H1 (cell line): ENCODE results near the gene CHN2. TPM values are rescaled to one million over a fixed set of nuclear protein-coding genes. Genes with fewer than 3 reads are reported as not detected.

Source experiments
- CTCF ChIA-PET: fragments of 300-600 bp; sonication (Branson Sonifier 250); formaldehyde crosslinking; loops from one replicate; lab custom pipeline; 2021; ENCODE audit not compliant: partially characterized antibody; lab: Charles Lee
- POLR2A ChIA-PET: fragments of 300-600 bp; sonication (Branson Sonifier 250); formaldehyde crosslinking; loops from one replicate; lab custom pipeline; 2021; ENCODE audit warnings: inconsistent platforms; ENCODE audit not compliant: partially characterized antibody; lab: Charles Lee
- DNase-seq, 2 experiments: peaks; one replicate each; pipeline versions ENCODE4 v3.0.0 to v3.0.0-alpha.2; 2010 to 2022; ENCODE audit warnings: low spot score in 2 of 2, low read depth in 1 of 2, mixed read lengths in 1 of 2
- FAIRE-seq: peaks from 2 replicates; lab custom pipeline; 2011; peaks lifted over from hg19 to GRCh38; lab: Jason Lieb, UNC
- H2AFZ ChIP-seq: 2 replicates; pipeline ENCODE4 v1.8.1; 2012; ENCODE audit warnings: low read length, inconsistent platforms
- H2AK5ac ChIP-seq: 2 replicates; pipeline ENCODE4 v1.6.1; 2013; ENCODE audit warnings: low read depth, low read length
- H2BK120ac ChIP-seq: replicated peaks from 2 replicates; pipeline ENCODE3; 2013; ENCODE audit warnings: low read depth, low read length, inconsistent platforms
- H2BK12ac ChIP-seq: 2 replicates; pipeline ENCODE4 v1.6.1; 2013; ENCODE audit warnings: low read depth, low read length
- H2BK15ac ChIP-seq: 2 replicates; pipeline ENCODE4 v1.6.1; 2013; ENCODE audit warnings: low read length
- H2BK20ac ChIP-seq: 2 replicates; pipeline ENCODE4 v1.6.1; 2013; ENCODE audit warnings: low read length
- H2BK5ac ChIP-seq: 2 replicates; pipeline ENCODE4 v1.6.1; 2013; ENCODE audit warnings: low read depth, low read length
- H3K14ac ChIP-seq: 2 replicates; pipeline ENCODE4 v1.6.1; 2013; ENCODE audit warnings: inconsistent platforms; ENCODE audit not compliant: insufficient read length
- H3K18ac ChIP-seq: 2 replicates; pipeline ENCODE4 v1.6.1; 2013; ENCODE audit warnings: low read length; ENCODE audit errors: extremely low read depth
- H3K23ac ChIP-seq: 2 replicates; pipeline ENCODE4 v1.6.1; 2013; ENCODE audit warnings: inconsistent platforms; ENCODE audit not compliant: insufficient read length
- H3K23me2 ChIP-seq: 2 replicates; pipeline ENCODE4 v1.6.1; 2013; ENCODE audit warnings: low read depth, low read length
- H3K27ac ChIP-seq: 2 replicates; pipeline ENCODE4 v1.6.1; 2011; ENCODE audit warnings: low read depth, low read length, inconsistent platforms
- H3K27me3 ChIP-seq, 4 experiments: replicated peaks in 1 of 4; 1 replicate in 1 of 4; 2 replicates in 3 of 4; pipeline versions ENCODE4 v1.6.1 to v1.8.1; 2011 to 2013; ENCODE audit warnings: low read length in 3 of 4, mild to moderate bottlenecking in 3 of 4, inconsistent platforms in 2 of 4, mixed read lengths in 2 of 4, moderate library complexity in 1 of 4; ENCODE audit not compliant: control insufficient read depth in 3 of 4, insufficient read depth in 3 of 4; ENCODE audit errors: extremely low read depth in 1 of 4
- H3K36me3 ChIP-seq, 4 experiments: 2 replicates each; pipeline versions ENCODE4 v1.6.1 to v1.8.1; 2011 to 2013; ENCODE audit warnings: mild to moderate bottlenecking in 4 of 4, low read length in 3 of 4, moderate library complexity in 2 of 4, control low read depth in 1 of 4, inconsistent platforms in 1 of 4; ENCODE audit not compliant: insufficient read depth in 4 of 4, control insufficient read depth in 2 of 4
- H3K4ac ChIP-seq: replicated peaks from 2 replicates; pipeline ENCODE3; 2013; ENCODE audit warnings: low read length, low read depth, mixed read lengths, inconsistent platforms; ENCODE audit not compliant: insufficient read length
- H3K4me1 ChIP-seq, 4 experiments: replicated peaks in 1 of 4; 1 replicate in 1 of 4; 2 replicates in 3 of 4; pipeline versions ENCODE4 v1.6.1 to v1.8.1; 2011 to 2013; ENCODE audit warnings: low read length in 3 of 4, inconsistent platforms in 2 of 4, mixed read lengths in 1 of 4; ENCODE audit not compliant: insufficient read depth in 4 of 4, control insufficient read depth in 3 of 4
- H3K4me2 ChIP-seq, 2 experiments: 2 replicates each; pipeline versions ENCODE4 v1.6.1 to v1.8.1; 2011 to 2013; ENCODE audit warnings: low read depth in 2 of 2, low read length in 2 of 2, control low read depth in 1 of 2, inconsistent platforms in 1 of 2, mild to moderate bottlenecking in 1 of 2; ENCODE audit not compliant: insufficient read depth in 1 of 2
- H3K4me3 ChIP-seq, 4 experiments: fragments of 200-600, 300-600 bp in 1 of 4; sonication (generic), shearing (Covaris generic), sonication (Bioruptor Twin) in 1 of 4; 2 replicates each; pipeline versions ENCODE4 v1.5.1 to v1.8.1; 2011 to 2016; ENCODE audit warnings: low read length in 4 of 4, low read depth in 3 of 4, control low read depth in 2 of 4, inconsistent platforms in 2 of 4, mild to moderate bottlenecking in 2 of 4, mixed read lengths in 1 of 4, moderate library complexity in 1 of 4; ENCODE audit not compliant: insufficient read depth in 2 of 4; ENCODE audit errors: extremely low read depth in 1 of 4
- H3K56ac ChIP-seq: replicated peaks from 2 replicates; pipeline ENCODE3; 2013; ENCODE audit warnings: low read depth, mild to moderate bottlenecking, mixed read lengths, low read length, inconsistent platforms; ENCODE audit not compliant: insufficient read length
- H3K79me1 ChIP-seq: 2 replicates; pipeline ENCODE4 v1.6.1; 2013; ENCODE audit warnings: low read depth, low read length, control low read depth
- H3K79me2 ChIP-seq, 2 experiments: 2 replicates each; pipeline versions ENCODE4 v1.6.1 to v1.8.1; 2012 to 2013; ENCODE audit warnings: low read length in 2 of 2, mild to moderate bottlenecking in 2 of 2, inconsistent platforms in 1 of 2; ENCODE audit not compliant: insufficient read depth in 2 of 2, control insufficient read depth in 1 of 2
- H3K9ac ChIP-seq, 4 experiments: replicated peaks in 1 of 4; 1 replicate in 1 of 4; 2 replicates in 3 of 4; pipeline versions ENCODE4 v1.6.1 to v1.8.1; 2011 to 2013; ENCODE audit warnings: low read depth in 3 of 4, low read length in 3 of 4, control low read depth in 2 of 4, mild to moderate bottlenecking in 2 of 4, moderate library complexity in 2 of 4, inconsistent platforms in 1 of 4; ENCODE audit errors: extremely low read depth in 1 of 4
- H3K9me3 ChIP-seq, 2 experiments: 2 replicates each; pipeline versions ENCODE4 v1.6.1 to v1.8.1; 2012 to 2013; ENCODE audit warnings: mild to moderate bottlenecking in 2 of 2, moderate library complexity in 2 of 2, control low read depth in 1 of 2, inconsistent platforms in 1 of 2, low read depth in 1 of 2, low read length in 1 of 2, mixed read lengths in 1 of 2; ENCODE audit not compliant: insufficient read depth in 2 of 2
- H4K20me1 ChIP-seq, 2 experiments: replicated peaks in 1 of 2; 2 replicates each; pipeline versions ENCODE3 to v1.8.1; 2011 to 2013; ENCODE audit warnings: inconsistent platforms in 2 of 2, low read length in 2 of 2, mild to moderate bottlenecking in 1 of 2; ENCODE audit not compliant: insufficient read depth in 2 of 2, control insufficient read depth in 1 of 2
- H4K5ac ChIP-seq: 2 replicates; pipeline ENCODE4 v1.6.1; 2013; ENCODE audit warnings: low read length, low read depth, mixed read lengths, inconsistent platforms; ENCODE audit not compliant: insufficient read length
- H4K8ac ChIP-seq: 2 replicates; pipeline ENCODE4 v1.8.0; 2013; ENCODE audit warnings: mild to moderate bottlenecking, moderate library complexity, low read length, inconsistent platforms; ENCODE audit not compliant: insufficient read depth; ENCODE audit errors: extremely low read depth
- H4K91ac ChIP-seq: replicated peaks from 2 replicates; pipeline ENCODE3; 2013; ENCODE audit warnings: low read length, mixed read lengths, inconsistent platforms; ENCODE audit not compliant: insufficient read length
- MAFK ChIP-seq: IDR thresholded peaks from 2 replicates; pipeline ENCODE4 v1.6.1; 2012; ENCODE audit warnings: low read depth, mild to moderate bottlenecking, improper control_type of control experiment, low read length
- SAP30 ChIP-seq: fragments of 300-600 bp; sonication (generic); IDR thresholded peaks from 2 replicates; pipeline ENCODE4 v1.7.1; 2012; ENCODE audit warnings: low read length, moderate library complexity, mild to moderate bottlenecking, inconsistent platforms; ENCODE audit not compliant: insufficient read depth, insufficient replicate concordance
- WGBS, 2 experiments: shearing (Covaris generic) in 1 of 2; methylation state at CpG; one replicate each; pipeline versions ENCODE4 v1.1.6 to v1.1.7; 2013 to 2015; ENCODE audit warnings: low lambda C conversion rate in 2 of 2, mixed read lengths in 2 of 2, inconsistent platforms in 1 of 2, low coverage in 1 of 2, missing lambda C conversion rate in 1 of 2; ENCODE audit not compliant: insufficient replicate concordance in 2 of 2, insufficient coverage in 1 of 2, insufficient read length in 1 of 2; ENCODE audit errors: extremely low coverage in 1 of 2, missing lambda C conversion rate in 1 of 2; 5-methylcytosine and 5-hydroxymethylcytosine counted together
- polyA plus RNA-seq, 7 experiments: library from polyadenylated mRNA; depleted of rRNA in 3 of 7; stranded (reverse) in 5 of 7; unstranded in 2 of 7; fragments of >200 nt in 5 of 7; fragments of 200-250 nt in 2 of 7; gene quantifications; 1 replicate in 5 of 7; 2 replicates in 1 of 7; 4 replicates in 1 of 7; pipeline versions ENCODE4 v1.2.1 to v1.2.3, GENCODE V29; 2011 to 2013; ENCODE audit warnings: missing spikeins in 2 of 7, mixed read lengths in 2 of 7
- total RNA-seq: library from RNA; stranded (reverse); fragmentation: NEBNext Ultra II Directional; extraction: Animal tissue kit (Norgen Biotek cat#: 25700); gene quantifications from 2 replicates; pipeline ENCODE4 v1.2.1, GENCODE V29; 2021

CHN2 gene
- total and polyA plus RNA-seq, 2 of the 8 experiments (the other 6 are each of a cell fraction or from before 2014, with no cell fraction given), result 2.9 to 4.8 TPM

DNA sequence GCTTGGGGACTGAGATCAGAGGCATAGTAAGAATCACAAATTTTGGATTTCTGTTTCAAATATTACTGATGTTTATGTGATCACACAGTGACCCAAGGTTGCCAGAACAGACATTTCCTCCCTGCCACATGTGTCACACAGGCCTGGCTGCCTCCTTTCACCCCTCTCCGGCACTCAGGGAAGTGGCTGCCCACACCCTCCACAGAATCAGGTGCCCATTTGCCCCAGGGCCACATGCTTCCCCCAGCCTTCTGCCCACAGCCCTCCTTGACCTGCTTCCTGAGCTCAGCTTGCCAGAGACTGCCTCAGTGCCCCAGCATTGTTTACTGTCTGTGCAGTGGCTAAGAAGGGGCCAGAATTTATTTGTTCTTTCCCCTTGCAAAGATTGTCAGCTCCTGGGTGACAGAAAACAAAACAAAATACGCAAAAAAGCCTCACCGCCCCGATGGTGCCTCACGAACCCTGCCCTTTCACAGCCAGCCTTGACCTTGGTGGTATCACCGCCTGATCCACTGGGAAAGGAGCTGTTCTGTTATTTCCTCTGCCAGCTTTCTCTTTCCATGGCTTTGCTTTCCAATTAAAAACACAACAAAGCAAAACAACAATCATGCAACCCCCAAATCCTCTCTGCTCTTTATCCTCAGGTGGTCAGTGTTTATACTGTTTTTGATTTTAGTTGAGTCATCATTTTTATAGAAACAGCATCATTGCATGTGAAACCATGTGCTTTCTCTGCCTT, 52.8 kb downstream of the CHN2 start:
- Histone ChIP-seq H2AK5ac (no peak overlapping the region), H3K79me2 (no peaks in the 10 kb centered on the region), H3K4me1 (peaks cover 0 to 3% (median 1%) of the 10 kb centered on the region in 4 experiments; a peak in 2 of 7 replicates), H3K23ac (no peak overlapping the region), H3K23me2 (no peaks in the 10 kb centered on the region), H2BK120ac (no peak overlapping the region), H2BK5ac (no peak overlapping the region), H2BK12ac (no peak overlapping the region), H3K4me3 (no peak overlapping the region), H3K4me2 (no peak overlapping the region), H3K9me3 (no peaks in the 10 kb centered on the region), H3K56ac (no peak overlapping the region), H4K20me1 (no peaks in the 10 kb centered on the region), H3K9ac (no peak overlapping the region; a peak in 1 of 7 replicates), H4K8ac (no peak overlapping the region), H3K27me3 (no peaks in the 10 kb centered on the region), H2BK15ac (no peak overlapping the region), H4K5ac (no peak overlapping the region), H4K91ac (no peak overlapping the region), H3K27ac (no peak overlapping the region), H2BK20ac (no peak overlapping the region), H2AFZ (no peak overlapping the region), H3K14ac (no peak overlapping the region), H3K4ac (no peak overlapping the region), H3K79me1 (no peaks in the 10 kb centered on the region), H3K36me3 (no peaks in the 10 kb centered on the region), H3K18ac (no peak overlapping the region)
- TF ChIP-seq MAFK (0 out of 2 replicates have a peak, but pooled peaks have one; percentile 63), SAP30 (no peak)
- POLR2A ChIA-PET, result no interaction called here
- FAIRE-seq, result no peak
- DNase-seq, result no peak
- 90% methylated on average over 6 of the region's 6 CpGs; no CpG with 5 or more reads in 1 of the 2 experiments for WGBS, 2 experiments
- CTCF ChIA-PET, result interaction anchor here (0.6 to 4.9 kb wide), 10 partner anchors 9 to 1820 kb away, joined by 3 to 29 read pairs (median 4); no protein-coding TSS in a partner anchor
